ENCODE data around the gene SEC24B. TPM values are rescaled to one million over a fixed set of nuclear protein-coding genes. Genes with fewer than 3 reads are reported as not detected.

Gene SEC24B
- total and polyA plus RNA-seq, 2 experiments from 2014 or later: 9.4 to 32.8 TPM

- no peak overlapping the region for H3K4me3 Mint-ChIP-seq
- H3K36me3 Mint-ChIP-seq (ENCODE audit: low read depth): peaks cover 17% of the 10 kb centered on the region
- Histone ChIP-seq H3F3A (replicated peaks; ENCODE audit: low read depth) (no peaks in the 10 kb centered on the region), H3K4me2 (no peak overlapping the region), H3K4me1 (ENCODE audit: insufficient read depth) (peaks cover 10% of the 10 kb centered on the region), H4K20me1 (replicated peaks; ENCODE audit: insufficient read depth) (no peaks in the 10 kb centered on the region), H3K4me3 (no peak overlapping the region), H3K27ac (ENCODE audit: low read depth) (no peak overlapping the region), H3K79me2 (replicated peaks; ENCODE audit: insufficient read depth) (peaks cover 23% of the 10 kb centered on the region), H3K36me3 (ENCODE audit: insufficient read depth) (no peaks in the 10 kb centered on the region), H2AFZ (no peak overlapping the region), H3K27me3 (ENCODE audit: insufficient read depth) (no peaks in the 10 kb centered on the region), H3K9me2 (ENCODE audit: insufficient read depth) (no peaks in the 10 kb centered on the region)
- DNase-seq (ENCODE audit: low spot score): no peak
- no peak for TF ChIP-seq NANOG (IDR thresholded peaks at IDR 0.05; ENCODE audit: borderline replicate concordance)
- no peak for TF ChIP-seq ETS1 (IDR thresholded peaks at IDR 0.05)
- TF ChIP-seq POLR2AphosphoS5 (IDR thresholded peaks at IDR 0.05; ENCODE audit: low read depth): no peak
- TF ChIP-seq EZH2 (IDR thresholded peaks at IDR 0.05; ENCODE audit: low read depth, unreplicated experiment): no peak
- no peak for TF ChIP-seq STAT1 (IDR thresholded peaks at IDR 0.05; ENCODE audit: unreplicated experiment)
- TF ChIP-seq ZNF114 (CRISPR knock-in tag; IDR thresholded peaks at IDR 0.05): no peak
- TF ChIP-seq, protein P1, sequence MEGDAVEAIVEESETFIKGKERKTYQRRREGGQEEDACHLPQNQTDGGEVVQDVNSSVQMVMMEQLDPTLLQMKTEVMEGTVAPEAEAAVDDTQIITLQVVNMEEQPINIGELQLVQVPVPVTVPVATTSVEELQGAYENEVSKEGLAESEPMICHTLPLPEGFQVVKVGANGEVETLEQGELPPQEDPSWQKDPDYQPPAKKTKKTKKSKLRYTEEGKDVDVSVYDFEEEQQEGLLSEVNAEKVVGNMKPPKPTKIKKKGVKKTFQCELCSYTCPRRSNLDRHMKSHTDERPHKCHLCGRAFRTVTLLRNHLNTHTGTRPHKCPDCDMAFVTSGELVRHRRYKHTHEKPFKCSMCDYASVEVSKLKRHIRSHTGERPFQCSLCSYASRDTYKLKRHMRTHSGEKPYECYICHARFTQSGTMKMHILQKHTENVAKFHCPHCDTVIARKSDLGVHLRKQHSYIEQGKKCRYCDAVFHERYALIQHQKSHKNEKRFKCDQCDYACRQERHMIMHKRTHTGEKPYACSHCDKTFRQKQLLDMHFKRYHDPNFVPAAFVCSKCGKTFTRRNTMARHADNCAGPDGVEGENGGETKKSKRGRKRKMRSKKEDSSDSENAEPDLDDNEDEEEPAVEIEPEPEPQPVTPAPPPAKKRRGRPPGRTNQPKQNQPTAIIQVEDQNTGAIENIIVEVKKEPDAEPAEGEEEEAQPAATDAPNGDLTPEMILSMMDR (conservative IDR thresholded peaks at IDR 0.05; ENCODE audit: low read depth in 2 of 2): no peak
- no peak for TF ChIP-seq JUNB (IDR thresholded peaks at IDR 0.05; ENCODE audit: unreplicated experiment)
- TF ChIP-seq ZNF331 (CRISPR knock-in tag; IDR thresholded peaks at IDR 0.05; ENCODE audit: low read depth): no peak
- TF ChIP-seq, protein P2, sequence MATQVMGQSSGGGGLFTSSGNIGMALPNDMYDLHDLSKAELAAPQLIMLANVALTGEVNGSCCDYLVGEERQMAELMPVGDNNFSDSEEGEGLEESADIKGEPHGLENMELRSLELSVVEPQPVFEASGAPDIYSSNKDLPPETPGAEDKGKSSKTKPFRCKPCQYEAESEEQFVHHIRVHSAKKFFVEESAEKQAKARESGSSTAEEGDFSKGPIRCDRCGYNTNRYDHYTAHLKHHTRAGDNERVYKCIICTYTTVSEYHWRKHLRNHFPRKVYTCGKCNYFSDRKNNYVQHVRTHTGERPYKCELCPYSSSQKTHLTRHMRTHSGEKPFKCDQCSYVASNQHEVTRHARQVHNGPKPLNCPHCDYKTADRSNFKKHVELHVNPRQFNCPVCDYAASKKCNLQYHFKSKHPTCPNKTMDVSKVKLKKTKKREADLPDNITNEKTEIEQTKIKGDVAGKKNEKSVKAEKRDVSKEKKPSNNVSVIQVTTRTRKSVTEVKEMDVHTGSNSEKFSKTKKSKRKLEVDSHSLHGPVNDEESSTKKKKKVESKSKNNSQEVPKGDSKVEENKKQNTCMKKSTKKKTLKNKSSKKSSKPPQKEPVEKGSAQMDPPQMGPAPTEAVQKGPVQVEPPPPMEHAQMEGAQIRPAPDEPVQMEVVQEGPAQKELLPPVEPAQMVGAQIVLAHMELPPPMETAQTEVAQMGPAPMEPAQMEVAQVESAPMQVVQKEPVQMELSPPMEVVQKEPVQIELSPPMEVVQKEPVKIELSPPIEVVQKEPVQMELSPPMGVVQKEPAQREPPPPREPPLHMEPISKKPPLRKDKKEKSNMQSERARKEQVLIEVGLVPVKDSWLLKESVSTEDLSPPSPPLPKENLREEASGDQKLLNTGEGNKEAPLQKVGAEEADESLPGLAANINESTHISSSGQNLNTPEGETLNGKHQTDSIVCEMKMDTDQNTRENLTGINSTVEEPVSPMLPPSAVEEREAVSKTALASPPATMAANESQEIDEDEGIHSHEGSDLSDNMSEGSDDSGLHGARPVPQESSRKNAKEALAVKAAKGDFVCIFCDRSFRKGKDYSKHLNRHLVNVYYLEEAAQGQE (IDR thresholded peaks at IDR 0.05; ENCODE audit: unreplicated experiment): no peak
- no peak for TF ChIP-seq ZNF462 (CRISPR knock-in tag; IDR thresholded peaks at IDR 0.05)
- no peak for TF ChIP-seq CREB1 (CRISPR knock-in tag; IDR thresholded peaks at IDR 0.05; ENCODE audit: low read depth)
- TF ChIP-seq EZH2phosphoT487 (IDR thresholded peaks at IDR 0.05; ENCODE audit: unreplicated experiment): no peak
- peaks cover 8% of the 10 kb centered on the region for H3K4me1 Mint-ChIP-seq
- peaks cover 23% of the 10 kb centered on the region for H3K9me3 Mint-ChIP-seq
- H3K27ac Mint-ChIP-seq: no peak overlapping the region
- peaks cover 4% of the 10 kb centered on the region for H3K27me3 Mint-ChIP-seq (ENCODE audit: insufficient read depth, low read depth, poor library complexity)
- no peak for ATAC-seq
Observed at GRCh38 chr4:109588176-109588575, 154.6 kb downstream of the SEC24B start.

Data from GM23338 (cell line).